Right hindlimb (tissue), 1 donor: ENCODE results near the gene CAPN3.

Experiments
- DNase-seq: peaks from one replicate; pipeline ENCODE4 v3.0.0-alpha.2; 2018

Gene CAPN3

GRCh38 chr15:42401544-42402454, 42.5 kb downstream of the CAPN3 start:
- DNase-seq: no peak

GRCh38 chr15:42402455-42403205, 43.3 kb downstream of the CAPN3 start:
- no peak for DNase-seq

GRCh38 chr15:42403389-42403788, 44.1 kb downstream of the CAPN3 start:
- DNase-seq: no peak

GRCh38 chr15:42404461-42405235, 45.3 kb downstream of the CAPN3 start:
- no peak for DNase-seq

GRCh38 chr15:42405863-42406482, 46.7 kb downstream of the CAPN3 start:
- DNase-seq: no peak

GRCh38 chr15:42408178-42408577, 48.9 kb downstream of the CAPN3 start:
- no peak for DNase-seq

DNA sequence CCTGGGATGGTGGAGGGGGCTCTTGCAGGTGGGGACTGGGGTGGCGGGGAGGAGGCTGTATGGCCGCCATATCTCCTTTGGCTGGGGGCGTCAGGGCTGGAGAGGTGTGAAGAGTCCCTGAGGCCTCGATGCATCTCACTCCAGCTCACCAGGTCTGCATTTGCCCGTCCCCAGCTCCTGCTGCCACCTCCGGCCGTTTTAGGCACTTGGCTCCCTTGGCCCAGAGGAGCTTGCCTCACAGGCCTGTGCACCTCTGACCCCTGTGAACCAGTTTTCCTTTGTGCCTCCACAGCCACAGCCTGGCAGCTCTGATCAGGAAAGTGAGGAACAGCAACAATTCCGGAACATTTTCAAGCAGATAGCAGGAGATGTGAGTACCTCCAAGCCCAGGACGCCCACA, 49.7 kb downstream of the CAPN3 start:
- DNase-seq: no peak

DNA sequence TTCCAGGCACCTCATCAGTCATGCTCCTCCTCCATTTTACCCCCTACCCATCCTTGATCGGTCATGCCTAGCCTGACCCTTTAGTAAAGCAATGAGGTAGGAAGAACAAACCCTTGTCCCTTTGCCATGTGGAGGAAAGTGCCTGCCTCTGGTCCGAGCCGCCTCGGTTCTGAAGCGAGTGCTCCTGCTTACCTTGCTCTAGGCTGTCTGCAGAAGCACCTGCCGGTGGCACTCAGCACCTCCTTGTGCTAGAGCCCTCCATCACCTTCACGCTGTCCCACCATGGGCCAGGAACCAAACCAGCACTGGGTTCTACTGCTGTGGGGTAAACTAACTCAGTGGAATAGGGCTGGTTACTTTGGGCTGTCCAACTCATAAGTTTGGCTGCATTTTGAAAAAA, 52.6 kb downstream of the CAPN3 start:
- DNase-seq: no peak

DNA sequence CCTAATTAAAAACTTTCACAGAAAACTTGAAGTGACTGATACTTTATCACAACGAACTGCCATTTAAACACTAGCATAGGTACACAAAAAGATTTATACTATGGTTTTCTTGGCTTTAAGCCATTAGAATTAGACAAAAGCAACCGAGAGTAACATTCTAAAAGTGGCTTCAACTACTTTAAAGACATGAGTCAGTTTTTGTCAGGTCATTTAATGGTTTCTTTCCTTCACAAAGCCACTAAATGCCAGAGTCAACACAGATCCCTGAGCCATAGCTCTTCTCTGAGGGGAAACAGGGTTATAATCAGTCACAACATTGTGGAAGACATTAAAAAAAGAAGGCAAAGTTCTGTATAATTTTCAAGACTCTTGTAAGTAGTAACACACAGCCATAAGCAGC, 54.6 kb downstream of the CAPN3 start:
- DNase-seq: no peak

GRCh38 chr15:42419369-42419768, 60.1 kb downstream of the CAPN3 start:
- no peak for DNase-seq

GRCh38 chr15:42421376-42421775, 62.1 kb downstream of the CAPN3 start:
- DNase-seq: no peak

DNA sequence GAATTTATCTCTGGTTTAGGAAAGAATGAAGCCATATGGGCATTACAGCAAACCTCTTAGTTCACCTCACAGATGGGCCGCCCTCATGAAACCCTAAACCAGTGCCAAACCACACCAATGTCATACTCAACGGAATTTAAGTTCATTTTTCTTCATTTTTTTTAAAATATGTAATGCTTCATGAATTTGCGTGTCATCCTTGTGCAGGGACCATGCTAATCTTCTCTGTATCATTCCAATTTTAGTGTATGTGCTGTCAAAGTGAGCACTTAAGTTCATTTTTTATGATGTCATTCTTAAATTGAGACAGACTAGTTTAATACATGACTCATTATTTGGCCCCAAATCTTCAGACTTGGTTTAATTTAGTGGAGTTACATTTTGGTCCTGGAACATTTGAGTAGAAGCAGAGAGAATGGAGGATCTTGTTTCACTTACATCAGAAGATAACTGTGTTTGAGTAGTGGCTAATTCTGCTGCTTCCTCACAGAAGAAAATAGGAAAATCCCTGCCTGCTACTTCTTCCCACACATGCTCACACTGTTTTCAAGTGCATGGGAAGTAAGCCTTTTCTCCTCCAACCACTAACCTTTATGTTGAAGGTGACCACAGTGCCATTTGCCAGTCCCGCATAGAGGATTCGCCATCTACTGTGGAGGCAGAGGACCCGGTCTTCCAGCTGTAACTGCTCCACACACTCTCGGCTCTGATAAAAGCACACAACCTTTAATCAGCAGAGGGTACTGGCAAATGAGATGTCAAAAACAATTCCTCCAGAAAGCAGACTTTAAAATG, 68.3 kb downstream of the CAPN3 start:
- DNase-seq: no peak

DNA sequence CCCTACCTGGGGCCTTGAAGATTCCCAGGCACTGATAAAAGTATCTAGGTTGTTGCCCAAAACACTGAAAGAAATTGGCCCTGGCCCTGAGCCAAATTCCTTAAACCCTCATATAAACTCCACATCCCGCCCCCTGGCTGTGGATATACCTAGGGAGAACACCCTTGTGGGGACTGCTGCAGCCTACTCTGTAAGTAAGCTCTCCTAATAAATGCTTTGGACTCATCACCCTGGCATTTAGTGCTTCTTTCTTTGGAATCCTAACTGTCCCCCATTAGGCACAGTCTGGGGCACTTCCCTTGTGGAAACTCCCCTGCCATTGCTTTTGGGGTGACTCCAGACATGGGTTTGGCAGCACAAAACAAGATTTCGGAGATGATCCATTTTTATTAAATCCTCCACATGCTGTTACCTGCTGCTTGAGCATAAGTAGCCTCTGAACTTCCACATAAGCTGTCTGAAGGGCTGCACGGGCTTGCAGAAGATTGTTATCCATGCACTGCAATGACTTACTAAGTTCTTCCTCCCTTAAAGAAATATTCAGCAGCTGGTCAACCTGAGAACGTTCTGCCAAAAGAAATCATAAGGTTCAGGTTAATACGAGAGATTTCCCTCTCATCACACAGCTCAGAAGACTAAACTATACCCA, 85.2 kb downstream of the CAPN3 start:
- DNase-seq: no peak

- DNase-seq: no peak
These were observed 86.2 kb downstream of the CAPN3 start for GRCh38 chr15:42445551-42445950.

- no peak for DNase-seq
These were observed 88.3 kb downstream of the CAPN3 start for GRCh38 chr15:42447599-42447998.

- no peak for DNase-seq
These were observed 89.0 kb downstream of the CAPN3 start for GRCh38 chr15:42448281-42448680.

DNA sequence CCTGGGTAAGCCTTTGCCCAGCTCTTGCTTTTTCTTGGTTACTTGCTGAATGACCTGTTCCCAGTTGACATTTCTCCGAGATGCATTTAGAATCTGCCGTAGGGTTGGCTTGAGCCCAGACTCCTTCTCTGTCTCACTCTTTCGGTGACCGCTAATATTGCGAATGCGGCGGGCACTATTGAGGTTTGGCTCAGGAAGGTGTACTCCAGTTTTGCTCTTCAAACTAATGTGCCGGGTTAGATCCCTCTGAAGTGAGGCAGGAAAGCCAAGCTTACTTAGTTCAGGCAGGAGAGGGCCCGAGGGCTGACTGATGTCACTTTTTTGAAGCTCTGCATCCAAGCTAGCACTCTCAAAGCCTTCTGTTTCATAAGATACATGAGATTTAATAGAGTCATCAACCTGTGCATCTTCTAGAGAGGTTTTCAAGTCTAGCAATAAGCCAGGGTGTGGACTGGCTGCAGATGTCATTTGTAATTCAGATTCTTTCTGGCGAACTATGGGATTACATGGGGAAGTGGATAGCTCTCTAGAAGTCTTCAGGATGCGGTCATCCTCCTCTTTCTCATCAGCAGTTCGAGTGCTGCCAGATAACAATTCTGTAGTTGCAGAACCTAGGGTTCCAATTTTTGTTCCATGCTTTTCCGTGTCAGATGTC, 90.6 kb downstream of the CAPN3 start:
- no peak for DNase-seq

- no peak for DNase-seq
These were observed 91.1 kb downstream of the CAPN3 start for GRCh38 chr15:42450425-42450790.

DNA sequence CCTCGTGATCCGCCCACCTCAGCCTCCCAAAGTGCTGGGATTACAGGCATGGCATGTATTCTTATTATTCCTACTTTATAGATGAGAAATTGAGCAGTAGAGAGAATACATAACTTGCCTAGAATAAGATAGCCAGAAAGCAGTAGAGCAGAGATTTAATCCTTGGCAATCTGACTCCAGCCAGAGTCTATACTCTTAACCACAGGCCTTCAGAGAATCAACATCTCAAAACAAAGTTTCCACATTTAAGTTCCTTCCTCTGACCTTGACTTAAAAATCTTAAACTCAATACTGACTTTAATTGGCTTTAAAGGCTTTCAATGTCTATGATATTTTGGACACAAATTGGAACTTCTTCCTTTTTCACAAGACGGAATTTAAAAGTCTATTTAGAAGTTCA, 94.5 kb downstream of the CAPN3 start:
- no peak for DNase-seq

GRCh38 chr15:42456531-42456930, 97.2 kb downstream of the CAPN3 start:
- no peak for DNase-seq

DNA sequence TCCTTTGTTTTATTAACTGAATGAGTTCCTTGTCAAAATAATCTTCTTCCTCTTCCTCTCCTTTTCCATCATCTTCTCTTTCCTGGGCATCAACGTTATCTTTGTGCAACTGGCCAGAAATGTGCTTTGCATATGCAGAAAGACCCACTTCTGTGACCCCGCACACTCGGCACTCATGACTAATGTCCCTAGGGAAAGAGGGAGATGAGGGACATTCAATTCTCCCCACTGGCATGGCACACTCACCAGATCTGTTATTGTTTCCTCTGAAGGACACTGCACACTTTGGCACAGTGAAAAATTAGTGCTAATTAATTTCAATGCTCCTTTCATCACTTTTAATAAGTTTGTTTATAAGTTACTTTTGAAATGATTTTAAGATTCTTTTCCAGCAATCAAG, 97.7 kb downstream of the CAPN3 start:
- no peak for DNase-seq
